ENCODE results near the gene IQSEC1. TPM values are rescaled to one million over a fixed set of nuclear protein-coding genes. Genes with fewer than 3 reads are reported as not detected.

The IQSEC1 gene
- total RNA-seq, 2 donors from 2014 or later = 58.2 to 94.2 TPM

DNA sequence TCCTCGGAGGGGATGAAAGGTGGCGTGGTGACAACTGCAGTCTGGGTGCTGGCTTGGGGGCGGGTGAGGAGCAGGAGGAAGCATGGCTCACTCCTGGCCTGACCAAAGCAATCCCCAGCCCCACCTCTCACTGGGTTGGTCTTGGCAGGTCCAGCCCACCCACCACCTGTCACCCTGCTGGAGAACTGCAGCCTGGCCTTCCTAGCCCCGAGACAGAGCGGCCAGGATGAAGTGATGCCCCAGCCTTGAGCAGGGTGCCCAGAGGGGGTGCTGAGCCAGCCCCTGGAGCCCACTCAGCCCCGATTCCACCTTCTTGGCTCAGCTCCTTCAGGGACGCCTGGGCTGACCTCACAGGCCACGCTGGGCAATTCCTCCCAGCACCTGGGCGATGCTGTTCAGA is 89.9 kb downstream of the IQSEC1 start:
- H3K27ac ChIP-seq = no peak overlapping the region
- no peaks in the 10 kb centered on the region for H3K36me3 ChIP-seq
- no peak overlapping the region for H3K4me3 ChIP-seq
- TF ChIP-seq, protein P1, sequence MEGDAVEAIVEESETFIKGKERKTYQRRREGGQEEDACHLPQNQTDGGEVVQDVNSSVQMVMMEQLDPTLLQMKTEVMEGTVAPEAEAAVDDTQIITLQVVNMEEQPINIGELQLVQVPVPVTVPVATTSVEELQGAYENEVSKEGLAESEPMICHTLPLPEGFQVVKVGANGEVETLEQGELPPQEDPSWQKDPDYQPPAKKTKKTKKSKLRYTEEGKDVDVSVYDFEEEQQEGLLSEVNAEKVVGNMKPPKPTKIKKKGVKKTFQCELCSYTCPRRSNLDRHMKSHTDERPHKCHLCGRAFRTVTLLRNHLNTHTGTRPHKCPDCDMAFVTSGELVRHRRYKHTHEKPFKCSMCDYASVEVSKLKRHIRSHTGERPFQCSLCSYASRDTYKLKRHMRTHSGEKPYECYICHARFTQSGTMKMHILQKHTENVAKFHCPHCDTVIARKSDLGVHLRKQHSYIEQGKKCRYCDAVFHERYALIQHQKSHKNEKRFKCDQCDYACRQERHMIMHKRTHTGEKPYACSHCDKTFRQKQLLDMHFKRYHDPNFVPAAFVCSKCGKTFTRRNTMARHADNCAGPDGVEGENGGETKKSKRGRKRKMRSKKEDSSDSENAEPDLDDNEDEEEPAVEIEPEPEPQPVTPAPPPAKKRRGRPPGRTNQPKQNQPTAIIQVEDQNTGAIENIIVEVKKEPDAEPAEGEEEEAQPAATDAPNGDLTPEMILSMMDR (IDR thresholded peaks at IDR 0.05) = no peak
- TF ChIP-seq POLR2AphosphoS5 (IDR thresholded peaks at IDR 0.05) (no peak), POLR2A (IDR thresholded peaks at IDR 0.05) (no peak)
- intact Hi-C loops (cut with DNase I) = loop anchor here (5.0 kb wide), 2 partner anchors 86 to 116 kb away; no protein-coding TSS in a partner anchor
- H3K27me3 ChIP-seq (replicated peaks; ENCODE audit: insufficient read depth) = no peaks in the 10 kb centered on the region
- WGBS = 89% methylated on average over 9 of the region's 9 CpGs
- no peaks in the 10 kb centered on the region for H3K9me3 ChIP-seq
- no peak for DNase-seq (ENCODE audit: low spot score)
- H3K4me1 ChIP-seq (replicated peaks) = no peaks in the 10 kb centered on the region

DNA sequence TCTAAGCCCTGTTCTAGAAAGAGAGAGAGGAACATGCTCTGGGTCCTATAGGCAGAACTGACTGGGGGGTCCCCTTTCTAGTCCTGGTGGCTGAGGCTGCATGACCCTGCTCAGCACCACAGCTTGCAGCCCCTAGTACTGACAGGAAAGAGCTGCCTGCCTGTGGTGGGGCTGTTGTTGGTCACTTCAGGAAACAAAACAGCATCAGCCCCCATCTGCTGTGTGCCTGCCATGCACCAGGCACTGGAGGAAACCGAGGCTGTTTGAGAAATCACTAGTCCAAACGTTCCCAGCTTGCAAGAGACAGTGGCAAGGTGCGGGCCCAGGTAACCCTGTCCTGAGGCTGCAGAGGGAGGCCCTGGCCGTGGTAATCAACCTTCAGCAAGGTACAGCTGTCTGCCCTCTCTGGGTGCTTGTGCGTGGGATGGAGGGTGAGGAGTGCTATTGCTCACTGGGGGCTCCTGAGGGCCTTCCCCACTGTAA is 90.6 kb downstream of the IQSEC1 start:
- WGBS = 78% methylated on average over 5 of the region's 5 CpGs

DNA sequence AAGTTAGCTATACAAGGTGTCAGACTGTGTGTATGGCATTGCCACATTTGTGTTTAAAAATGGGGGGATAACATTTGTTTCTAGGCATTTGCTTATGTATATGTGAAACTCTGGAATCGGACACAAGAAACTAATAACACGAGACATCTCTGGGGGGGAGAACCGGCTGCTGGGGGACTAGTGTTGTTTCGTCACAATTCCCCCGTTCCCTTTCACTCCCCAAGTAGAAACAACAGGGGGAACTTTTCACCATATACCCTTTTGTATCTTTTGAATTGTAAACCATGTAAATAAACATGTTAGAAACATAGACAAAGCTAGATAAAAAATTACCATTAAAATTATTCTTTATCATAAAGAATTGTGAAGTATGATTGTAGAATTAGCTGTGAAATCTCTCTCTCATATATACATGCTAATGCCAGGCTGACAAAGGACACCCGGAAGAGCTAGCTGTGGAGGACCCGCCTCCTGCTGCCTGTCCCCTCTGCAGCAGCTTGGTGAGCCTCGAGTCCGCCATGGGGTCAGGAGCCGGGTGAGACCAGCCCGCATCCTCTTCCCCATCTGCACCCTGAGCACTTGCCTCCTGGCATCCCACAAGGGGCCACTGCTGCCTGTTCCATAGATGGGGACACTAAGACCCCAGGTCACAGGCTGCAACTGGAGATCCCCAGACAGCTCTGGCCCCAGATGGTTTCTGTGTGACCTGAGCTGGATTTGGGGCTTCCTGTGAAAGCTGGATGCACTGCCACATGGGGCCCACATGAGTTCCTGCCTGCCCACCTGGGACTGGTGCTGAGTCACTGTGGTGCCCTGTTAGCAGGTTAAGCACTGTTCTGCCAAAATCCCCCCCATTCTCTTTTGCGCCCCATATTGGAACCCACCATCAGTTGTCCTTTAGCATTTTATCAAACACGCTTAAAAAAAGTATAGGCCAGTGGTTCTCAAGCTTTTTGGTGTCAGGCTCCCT is 91.6 kb downstream of the IQSEC1 start:
- H3K4me3 ChIP-seq = no peak overlapping the region
- TF ChIP-seq POLR2A (IDR thresholded peaks at IDR 0.05) = no peak
- TF ChIP-seq, protein P1 (IDR thresholded peaks at IDR 0.05) = no peak
- no peak for TF ChIP-seq POLR2AphosphoS5 (IDR thresholded peaks at IDR 0.05)
- DNase-seq (ENCODE audit: low spot score) = no peak
- H3K27me3 ChIP-seq (replicated peaks; ENCODE audit: insufficient read depth) = no peaks in the 10 kb centered on the region
- no peaks in the 10 kb centered on the region for H3K36me3 ChIP-seq
- intact Hi-C loops (cut with DNase I) = loop anchor here (5.0 kb wide), 2 partner anchors 84 to 114 kb away; no protein-coding TSS in a partner anchor
- H3K9me3 ChIP-seq = no peaks in the 10 kb centered on the region
- no peaks in the 10 kb centered on the region for H3K4me1 ChIP-seq (replicated peaks)
- 86% methylated on average over 13 of the region's 13 CpGs for WGBS
- no peak overlapping the region for H3K27ac ChIP-seq

More for the DNA sequence above, 90.6 kb downstream of the IQSEC1 start:
- DNase-seq (ENCODE audit: low spot score) = no peak
- no peaks in the 10 kb centered on the region for H3K36me3 ChIP-seq
- no peak overlapping the region for H3K4me3 ChIP-seq
- no peak overlapping the region for H3K27ac ChIP-seq
- H3K4me1 ChIP-seq (replicated peaks) = no peaks in the 10 kb centered on the region
- TF ChIP-seq, protein P1 (IDR thresholded peaks at IDR 0.05) = no peak
- TF ChIP-seq POLR2A (IDR thresholded peaks at IDR 0.05) = no peak
- TF ChIP-seq POLR2AphosphoS5 (IDR thresholded peaks at IDR 0.05) = no peak
- intact Hi-C loops (cut with DNase I) = loop anchor here (5.0 kb wide), 2 partner anchors 85 to 115 kb away; no protein-coding TSS in a partner anchor
- no peaks in the 10 kb centered on the region for H3K27me3 ChIP-seq (replicated peaks; ENCODE audit: insufficient read depth)
- no peaks in the 10 kb centered on the region for H3K9me3 ChIP-seq

DNA sequence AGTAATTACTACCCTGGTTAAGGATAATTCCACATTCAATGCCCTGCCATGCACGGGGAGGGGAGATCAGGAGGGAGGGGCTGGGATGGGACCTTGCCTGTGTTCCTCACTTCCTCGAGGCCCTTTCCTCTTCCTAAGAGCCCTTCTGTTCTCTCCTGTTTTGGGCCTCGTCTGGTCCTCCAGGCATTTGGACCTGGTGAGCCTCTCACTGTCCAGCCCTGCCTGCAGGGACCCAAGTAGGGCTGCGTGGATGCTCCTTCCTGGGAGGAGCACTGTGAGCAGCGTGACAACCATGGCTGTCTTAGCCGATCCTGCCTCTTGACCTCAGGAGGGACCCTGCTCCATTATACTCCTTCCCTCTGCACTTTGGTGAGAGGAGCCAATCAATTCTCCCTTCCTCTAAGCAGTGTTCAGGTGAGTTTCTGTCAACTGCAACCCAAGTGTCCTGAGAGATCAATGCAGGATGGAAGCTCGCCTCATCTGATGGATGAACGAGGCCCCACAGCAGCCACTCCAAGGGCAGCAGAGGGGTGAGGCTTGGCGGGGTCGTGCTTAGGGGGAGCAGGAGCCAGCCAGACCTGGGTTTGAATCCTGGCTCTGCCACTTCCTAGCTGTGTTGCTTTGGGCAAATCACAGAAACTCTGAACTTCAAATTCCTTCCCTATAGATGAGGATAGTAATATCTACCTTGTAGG is 92.5 kb downstream of the IQSEC1 start:
- H3K4me3 ChIP-seq = no peak overlapping the region
- WGBS = 80% methylated on average over 10 of the region's 10 CpGs
- TF ChIP-seq, protein P1 (IDR thresholded peaks at IDR 0.05) = no peak
- TF ChIP-seq POLR2A (IDR thresholded peaks at IDR 0.05) (no peak), POLR2AphosphoS5 (IDR thresholded peaks at IDR 0.05) (no peak)
- no peak overlapping the region for H3K27ac ChIP-seq
- H3K27me3 ChIP-seq (replicated peaks; ENCODE audit: insufficient read depth) = no peaks in the 10 kb centered on the region
- H3K36me3 ChIP-seq = no peaks in the 10 kb centered on the region
- no peaks in the 10 kb centered on the region for H3K9me3 ChIP-seq
- intact Hi-C loops (cut with DNase I) = loop anchor here (5.0 kb wide), 2 partner anchors 83 to 113 kb away; no protein-coding TSS in a partner anchor
- no peak for DNase-seq (ENCODE audit: low spot score)
- H3K4me1 ChIP-seq (replicated peaks) = no peaks in the 10 kb centered on the region

Data from prostate gland (tissue), 2 donors.